HL-60/S4 (cell line): ENCODE measurements around the gene AKT2.

ENCODE experiments used
- in situ Hi-C: fragments of 300-500 bp; cut with MboI; formaldehyde crosslinking; loops from 2 replicates; pipeline ENCODE4 v1.14.3; 2022; ENCODE audit warnings: low sequenced_read_pairs

AKT2 gene

GRCh38 chr19:40238775-40239174 lies 46.4 kb downstream of the AKT2 start:
- in situ Hi-C loops, result no loop called here

- in situ Hi-C loops, result no loop called here
Observed at GRCh38 chr19:40237791-40238190, 47.4 kb downstream of the AKT2 start.

GRCh38 chr19:40236366-40236765 lies 48.8 kb downstream of the AKT2 start:
- in situ Hi-C loops, result no loop called here

GRCh38 chr19:40236026-40236355 lies 49.2 kb downstream of the AKT2 start:
- in situ Hi-C loops, result no loop called here

- in situ Hi-C loops, result no loop called here
Observed at GRCh38 chr19:40235238-40236025, 49.7 kb downstream of the AKT2 start.

GRCh38 chr19:40234429-40235237 lies 50.5 kb downstream of the AKT2 start:
- in situ Hi-C loops, result no loop called here

- in situ Hi-C loops, result no loop called here
Observed at GRCh38 chr19:40233811-40234389, 51.2 kb downstream of the AKT2 start.

- in situ Hi-C loops, result no loop called here
Observed at GRCh38 chr19:40232949-40233810, 52.0 kb downstream of the AKT2 start.

- in situ Hi-C loops, result no loop called here
Observed at GRCh38 chr19:40232479-40232878, 52.7 kb downstream of the AKT2 start.

- in situ Hi-C loops, result no loop called here
Observed at GRCh38 chr19:40231544-40232424, 53.4 kb downstream of the AKT2 start.

GRCh38 chr19:40231057-40231456 lies 54.1 kb downstream of the AKT2 start:
- in situ Hi-C loops, result no loop called here

GRCh38 chr19:40229926-40230417 lies 55.2 kb downstream of the AKT2 start:
- in situ Hi-C loops, result no loop called here

- in situ Hi-C loops, result no loop called here
Observed at GRCh38 chr19:40229484-40229883, 55.7 kb downstream of the AKT2 start.

- in situ Hi-C loops, result no loop called here
Observed at GRCh38 chr19:40228863-40229262, 56.3 kb downstream of the AKT2 start.

GRCh38 chr19:40228346-40228745 lies 56.8 kb downstream of the AKT2 start:
- in situ Hi-C loops, result no loop called here

- in situ Hi-C loops, result no loop called here
Observed at GRCh38 chr19:40225440-40226305, 59.5 kb downstream of the AKT2 start.

- in situ Hi-C loops, result no loop called here
Observed at GRCh38 chr19:40224342-40225150, 60.6 kb downstream of the AKT2 start.
